Measurements from ENCODE around the gene NCAPG2.

NCAPG2 gene

DNA sequence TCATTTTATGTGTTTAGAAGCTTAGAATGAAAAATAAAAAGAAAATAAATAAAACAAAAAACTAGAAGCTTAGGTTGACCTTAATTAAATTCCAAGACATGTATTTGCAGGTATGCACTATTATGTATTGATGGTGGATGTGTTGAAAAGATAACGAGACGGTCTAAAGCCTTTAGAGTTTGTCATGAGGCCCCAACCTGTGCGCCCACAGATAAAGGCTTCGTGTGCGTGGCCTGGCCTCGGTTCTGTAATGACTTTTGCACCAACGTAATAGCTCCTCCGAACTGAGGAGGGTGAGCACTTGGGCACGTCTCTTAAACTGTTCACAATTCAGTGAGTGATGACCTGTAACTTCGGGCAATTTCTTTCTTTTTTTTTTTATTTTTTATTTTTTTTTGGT, 43.7 kb upstream of the NCAPG2 start:
- H3K4me1 ChIP-seq (ENCODE audit: insufficient read depth, low read length, poor library complexity, severe bottlenecking): no peaks in the 10 kb centered on the region
- no peak overlapping the region for H3K4me3 ChIP-seq (ENCODE audit: low read length, poor library complexity, severe bottlenecking)
- H4K20me1 ChIP-seq (ENCODE audit: insufficient read depth, low read length, poor library complexity, severe bottlenecking): no peaks in the 10 kb centered on the region
- no peaks in the 10 kb centered on the region for H3K79me2 ChIP-seq (ENCODE audit: insufficient read depth, low read length)
- H3K4me2 ChIP-seq (ENCODE audit: low read depth, low read length, poor library complexity, severe bottlenecking): no peak overlapping the region
- H3K36me3 ChIP-seq (ENCODE audit: insufficient read depth, low read length): peaks cover 87% of the 10 kb centered on the region
- no peak overlapping the region for H2AFZ ChIP-seq (ENCODE audit: low read length)
- H3K9me3 ChIP-seq (ENCODE audit: insufficient read depth, low read depth, low read length): no peaks in the 10 kb centered on the region
- no peaks in the 10 kb centered on the region for H3F3A ChIP-seq (ENCODE audit: low read depth)
- no peak for TF ChIP-seq EZH2phosphoT487 (IDR thresholded peaks at IDR 0.05; ENCODE audit: borderline replicate concordance)
- TF ChIP-seq, protein P1, sequence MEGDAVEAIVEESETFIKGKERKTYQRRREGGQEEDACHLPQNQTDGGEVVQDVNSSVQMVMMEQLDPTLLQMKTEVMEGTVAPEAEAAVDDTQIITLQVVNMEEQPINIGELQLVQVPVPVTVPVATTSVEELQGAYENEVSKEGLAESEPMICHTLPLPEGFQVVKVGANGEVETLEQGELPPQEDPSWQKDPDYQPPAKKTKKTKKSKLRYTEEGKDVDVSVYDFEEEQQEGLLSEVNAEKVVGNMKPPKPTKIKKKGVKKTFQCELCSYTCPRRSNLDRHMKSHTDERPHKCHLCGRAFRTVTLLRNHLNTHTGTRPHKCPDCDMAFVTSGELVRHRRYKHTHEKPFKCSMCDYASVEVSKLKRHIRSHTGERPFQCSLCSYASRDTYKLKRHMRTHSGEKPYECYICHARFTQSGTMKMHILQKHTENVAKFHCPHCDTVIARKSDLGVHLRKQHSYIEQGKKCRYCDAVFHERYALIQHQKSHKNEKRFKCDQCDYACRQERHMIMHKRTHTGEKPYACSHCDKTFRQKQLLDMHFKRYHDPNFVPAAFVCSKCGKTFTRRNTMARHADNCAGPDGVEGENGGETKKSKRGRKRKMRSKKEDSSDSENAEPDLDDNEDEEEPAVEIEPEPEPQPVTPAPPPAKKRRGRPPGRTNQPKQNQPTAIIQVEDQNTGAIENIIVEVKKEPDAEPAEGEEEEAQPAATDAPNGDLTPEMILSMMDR (conservative IDR thresholded peaks at IDR 0.05; ENCODE audit: low read length): no peak
- no peak overlapping the region for H3K9ac ChIP-seq (ENCODE audit: low read depth, low read length, poor library complexity, severe bottlenecking)
- no peaks in the 10 kb centered on the region for H3K27me3 ChIP-seq (ENCODE audit: insufficient read depth, low read length, poor library complexity, severe bottlenecking)
- H3K9me2 ChIP-seq (replicated peaks; ENCODE audit: low read depth, low read length): no peaks in the 10 kb centered on the region

DNA sequence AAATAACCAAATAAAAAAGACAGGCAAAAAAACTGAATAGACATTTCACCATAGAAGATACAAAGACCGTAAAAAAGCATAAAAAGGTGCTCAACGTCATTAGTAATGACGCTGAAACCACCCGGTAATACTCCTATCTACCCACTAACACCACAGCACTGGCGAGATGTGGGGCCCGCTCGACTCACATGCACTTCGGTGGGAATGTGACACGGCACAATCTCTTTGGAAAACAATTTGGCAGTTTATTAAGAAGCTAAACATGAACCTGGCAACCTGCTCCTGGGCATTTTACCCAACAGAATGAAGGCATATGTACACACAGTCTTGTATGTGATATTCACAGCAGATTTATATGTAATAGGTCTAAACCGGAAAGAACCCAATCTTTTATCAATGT, 42.8 kb upstream of the NCAPG2 start:
- Histone ChIP-seq H3K4me2 (ENCODE audit: low read depth, low read length, poor library complexity, severe bottlenecking) (no peak overlapping the region), H3K79me2 (ENCODE audit: insufficient read depth, low read length) (no peaks in the 10 kb centered on the region), H3K9me3 (ENCODE audit: insufficient read depth, low read depth, low read length) (no peaks in the 10 kb centered on the region), H3K9me2 (replicated peaks; ENCODE audit: low read depth, low read length) (no peaks in the 10 kb centered on the region), H3K27me3 (ENCODE audit: insufficient read depth, low read length, poor library complexity, severe bottlenecking) (no peaks in the 10 kb centered on the region), H3F3A (ENCODE audit: low read depth) (no peaks in the 10 kb centered on the region), H3K36me3 (ENCODE audit: insufficient read depth, low read length) (peaks cover 89% of the 10 kb centered on the region), H3K4me3 (ENCODE audit: low read length, poor library complexity, severe bottlenecking) (no peak overlapping the region), H3K9ac (ENCODE audit: low read depth, low read length, poor library complexity, severe bottlenecking) (no peak overlapping the region), H2AFZ (ENCODE audit: low read length) (no peak overlapping the region), H4K20me1 (ENCODE audit: insufficient read depth, low read length, poor library complexity, severe bottlenecking) (no peaks in the 10 kb centered on the region), H3K4me1 (ENCODE audit: insufficient read depth, low read length, poor library complexity, severe bottlenecking) (no peaks in the 10 kb centered on the region)
- TF ChIP-seq, protein P1 (conservative IDR thresholded peaks at IDR 0.05; ENCODE audit: low read length): no peak
- no peak for TF ChIP-seq EZH2phosphoT487 (IDR thresholded peaks at IDR 0.05; ENCODE audit: borderline replicate concordance)

DNA sequence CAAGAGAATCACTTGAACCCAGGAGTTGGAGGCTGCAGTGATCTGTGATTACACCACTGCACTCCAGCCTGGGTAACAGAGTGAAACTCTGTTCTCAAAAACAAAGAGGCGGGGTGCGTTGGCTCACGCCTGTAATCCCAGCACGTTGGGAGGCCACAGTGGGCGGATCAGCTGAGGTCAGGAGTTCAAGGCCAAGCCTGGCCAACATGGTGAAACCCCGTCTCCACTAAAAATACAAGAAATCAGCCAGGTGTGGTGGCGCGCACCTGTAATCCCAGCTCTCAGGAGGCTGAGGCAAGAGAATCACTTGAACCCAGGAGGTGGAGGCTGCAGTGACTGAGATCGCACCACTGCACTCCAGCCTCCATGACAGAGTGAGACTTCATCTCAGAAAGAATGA, 42.4 kb upstream of the NCAPG2 start:
- no peaks in the 10 kb centered on the region for H3K9me3 ChIP-seq (ENCODE audit: insufficient read depth, low read depth, low read length)
- no peaks in the 10 kb centered on the region for H3K9me2 ChIP-seq (replicated peaks; ENCODE audit: low read depth, low read length)
- H3K9ac ChIP-seq (ENCODE audit: low read depth, low read length, poor library complexity, severe bottlenecking): no peak overlapping the region
- no peaks in the 10 kb centered on the region for H3K79me2 ChIP-seq (ENCODE audit: insufficient read depth, low read length)
- no peak overlapping the region for H3K4me3 ChIP-seq (ENCODE audit: low read length, poor library complexity, severe bottlenecking)
- no peaks in the 10 kb centered on the region for H4K20me1 ChIP-seq (ENCODE audit: insufficient read depth, low read length, poor library complexity, severe bottlenecking)
- H3F3A ChIP-seq (ENCODE audit: low read depth): no peaks in the 10 kb centered on the region
- H3K36me3 ChIP-seq (ENCODE audit: insufficient read depth, low read length): peaks cover 90% of the 10 kb centered on the region
- H3K4me2 ChIP-seq (ENCODE audit: low read depth, low read length, poor library complexity, severe bottlenecking): no peak overlapping the region
- H3K4me1 ChIP-seq (ENCODE audit: insufficient read depth, low read length, poor library complexity, severe bottlenecking): no peaks in the 10 kb centered on the region
- no peak overlapping the region for H2AFZ ChIP-seq (ENCODE audit: low read length)
- no peaks in the 10 kb centered on the region for H3K27me3 ChIP-seq (ENCODE audit: insufficient read depth, low read length, poor library complexity, severe bottlenecking)
- no peak for TF ChIP-seq EZH2phosphoT487 (IDR thresholded peaks at IDR 0.05; ENCODE audit: borderline replicate concordance)
- TF ChIP-seq, protein P1 (conservative IDR thresholded peaks at IDR 0.05; ENCODE audit: low read length): no peak

Measured in Loucy (cell line).